GM19023 (cell line): Measurements from ENCODE around the gene CDK9.

Experiments
- ATAC-seq: cut with Tn5 transposase; IDR thresholded peaks from one replicate; pipeline ENCODE4 v1.9.1; 2021; ENCODE audit warnings: mild to moderate bottlenecking, moderate library complexity; ENCODE audit not compliant: unreplicated experiment

Gene CDK9

DNA sequence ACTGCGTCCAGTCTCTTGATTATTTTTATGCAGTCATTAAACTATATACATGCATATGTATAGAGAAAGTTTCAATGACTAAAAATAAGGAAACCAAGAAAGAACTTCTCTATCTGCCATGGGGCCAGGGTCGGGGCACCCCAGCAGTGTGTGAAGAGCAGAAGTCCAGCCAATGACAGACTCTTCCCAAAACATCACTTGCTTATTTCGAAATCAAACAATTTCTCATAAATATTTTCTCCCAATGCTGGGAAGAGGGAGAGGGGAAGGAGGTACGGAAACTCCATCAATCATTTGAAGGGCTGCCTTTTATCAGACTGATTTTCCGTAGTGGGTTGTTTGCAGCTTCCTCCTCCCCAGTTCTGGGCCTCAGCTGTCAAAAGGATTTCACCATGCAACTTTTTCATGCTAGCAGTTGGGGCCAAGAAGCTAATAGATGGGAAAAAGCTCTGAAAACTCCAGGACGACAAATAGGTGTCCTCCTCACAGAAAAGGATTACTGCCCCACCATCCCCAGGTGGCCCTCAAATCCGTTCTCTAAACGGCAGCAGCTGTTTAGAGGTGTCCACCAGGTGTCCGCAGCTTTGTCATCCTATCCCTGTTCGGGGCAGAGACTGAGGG, 16.2 kb downstream of the CDK9 start:
- no peak for ATAC-seq

DNA sequence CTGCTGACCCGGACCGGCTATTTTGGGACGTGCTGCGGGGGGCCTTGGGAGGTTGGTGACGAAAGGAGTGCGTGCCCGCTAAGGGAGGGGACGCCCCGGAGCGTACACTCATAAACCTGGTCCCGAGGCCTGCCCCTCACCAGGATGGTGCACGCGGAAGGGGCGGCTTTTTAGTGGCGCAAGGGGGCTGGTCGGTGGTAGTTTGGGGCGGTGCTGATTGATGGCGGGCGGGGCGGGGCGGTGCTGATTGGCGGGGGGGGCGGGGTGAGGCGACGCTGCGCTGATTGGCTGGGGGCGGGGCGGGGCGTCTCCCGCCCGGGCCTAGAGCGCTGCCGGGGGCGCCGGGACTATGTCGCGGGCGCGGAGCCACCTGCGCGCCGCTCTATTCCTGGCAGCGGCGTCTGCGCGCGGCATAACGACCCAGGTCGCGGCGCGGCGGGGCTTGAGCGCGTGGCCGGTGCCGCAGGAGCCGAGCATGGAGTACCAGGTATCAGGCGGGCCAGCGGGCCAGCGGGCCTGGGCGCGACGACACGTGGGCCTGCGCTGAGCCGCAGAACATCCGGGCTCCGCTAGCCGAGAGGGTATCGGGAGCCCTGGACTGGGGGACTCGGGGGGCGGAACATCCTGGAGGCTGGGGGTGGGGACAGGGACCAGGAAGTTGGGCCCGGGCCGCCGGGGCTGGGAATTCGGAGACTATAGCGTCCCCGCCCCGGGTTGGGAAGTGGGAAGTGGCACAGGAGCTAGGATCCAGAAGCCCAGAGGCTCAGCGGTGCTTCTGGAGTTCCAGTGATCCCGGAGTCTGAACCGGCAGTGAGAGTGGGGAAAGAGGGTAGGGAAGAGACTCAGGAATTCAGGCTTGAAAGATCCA, 17.0 kb downstream of the CDK9 start, which contains the start of gene FPGS:
FPGS (plus strand) TSS at position 307 of the 868 bp plus-strand sequence; CDS start at position 350, 43 bp downstream.
- peak; percentile 76 for ATAC-seq

- no peak for ATAC-seq
These were observed 17.9 kb downstream of the CDK9 start for GRCh38 chr9:127803507-127804352.

DNA sequence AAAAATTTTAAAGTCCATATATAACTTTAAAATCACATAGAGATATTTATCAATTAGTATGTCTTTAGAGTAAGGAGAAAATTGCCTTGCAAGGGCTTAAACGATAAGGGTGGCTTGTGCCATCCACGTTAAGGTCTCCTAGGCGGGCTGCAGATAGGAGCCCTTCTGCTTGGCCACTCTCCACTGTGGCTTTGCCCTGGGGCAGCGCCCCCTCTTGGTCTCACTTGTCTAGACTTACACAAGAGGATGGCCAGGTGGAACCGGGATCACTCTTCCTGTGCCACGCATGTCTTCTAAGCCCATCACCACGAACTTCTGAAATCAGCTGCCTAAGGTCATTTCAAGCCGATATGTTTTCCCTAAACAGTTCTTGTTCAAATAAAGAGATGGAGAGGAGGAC, 19.8 kb downstream of the CDK9 start:
- ATAC-seq = no peak

- no peak for ATAC-seq
These were observed 21.0 kb downstream of the CDK9 start for GRCh38 chr9:127806871-127807270.

- no peak for ATAC-seq
These were observed 22.6 kb downstream of the CDK9 start for GRCh38 chr9:127808347-127809001.

DNA sequence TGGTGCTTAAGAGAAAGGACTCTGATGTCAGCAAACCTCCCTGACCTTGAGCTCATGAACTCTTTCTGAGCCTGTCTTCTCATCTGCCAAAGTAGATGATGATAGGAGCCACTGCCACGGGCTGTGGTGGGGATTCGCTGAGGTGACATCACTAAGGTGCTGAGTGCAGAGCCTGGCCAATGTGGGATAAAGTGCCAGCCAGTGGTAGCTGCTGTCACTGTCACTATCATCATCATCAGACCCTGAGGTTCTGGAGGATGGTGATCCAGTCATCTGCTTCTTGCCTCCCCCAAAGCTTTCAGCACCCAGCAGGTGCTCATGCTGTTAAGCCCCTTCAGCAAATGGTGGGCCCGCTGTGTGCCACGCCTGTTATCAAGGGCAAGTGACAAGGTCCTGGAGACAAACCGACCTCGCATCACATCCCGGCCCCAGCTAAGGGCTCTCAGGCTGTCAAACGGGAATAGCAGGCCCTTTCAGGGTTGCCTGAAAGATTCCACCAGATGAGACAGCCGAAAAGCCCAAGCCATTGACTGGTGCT, 23.2 kb downstream of the CDK9 start:
- ATAC-seq = no peak

DNA sequence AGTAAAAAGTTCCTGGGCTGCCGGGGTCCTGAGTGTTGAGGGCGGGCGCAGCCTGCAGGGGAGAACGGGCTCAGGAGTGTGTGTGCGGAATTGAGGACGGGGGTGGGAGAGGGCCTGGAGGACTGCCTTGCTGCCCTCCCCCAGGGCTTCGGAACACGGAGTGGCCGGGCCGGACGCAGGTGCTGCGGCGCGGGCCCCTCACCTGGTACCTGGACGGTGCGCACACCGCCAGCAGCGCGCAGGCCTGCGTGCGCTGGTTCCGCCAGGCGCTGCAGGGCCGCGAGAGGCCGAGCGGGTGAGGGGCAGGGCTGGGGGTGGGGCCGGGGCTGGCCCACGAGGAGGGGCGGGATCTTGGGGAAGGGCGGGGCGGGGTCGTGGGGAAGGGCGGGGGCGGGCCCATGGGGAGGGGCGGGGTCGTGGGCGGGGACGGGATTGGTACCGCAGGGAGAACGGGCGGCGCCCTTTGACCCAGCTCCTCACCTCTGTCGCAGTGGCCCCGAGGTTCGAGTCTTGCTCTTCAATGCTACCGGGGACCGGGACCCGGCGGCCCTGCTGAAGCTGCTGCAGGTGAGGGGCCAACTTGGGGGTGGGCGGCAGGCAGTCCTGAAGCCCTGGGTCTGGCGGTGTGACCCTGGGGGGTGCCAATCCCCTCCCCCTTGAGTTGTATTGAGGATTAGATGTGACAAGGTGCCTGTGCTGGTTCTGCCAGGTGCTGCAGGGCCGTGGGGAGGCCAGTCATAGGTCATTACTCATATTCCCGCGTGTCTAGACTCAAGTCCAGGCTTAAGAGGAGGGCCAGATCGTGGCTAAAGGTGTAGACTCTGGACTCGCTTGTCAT, 23.9 kb downstream of the CDK9 start:
- no peak for ATAC-seq

DNA sequence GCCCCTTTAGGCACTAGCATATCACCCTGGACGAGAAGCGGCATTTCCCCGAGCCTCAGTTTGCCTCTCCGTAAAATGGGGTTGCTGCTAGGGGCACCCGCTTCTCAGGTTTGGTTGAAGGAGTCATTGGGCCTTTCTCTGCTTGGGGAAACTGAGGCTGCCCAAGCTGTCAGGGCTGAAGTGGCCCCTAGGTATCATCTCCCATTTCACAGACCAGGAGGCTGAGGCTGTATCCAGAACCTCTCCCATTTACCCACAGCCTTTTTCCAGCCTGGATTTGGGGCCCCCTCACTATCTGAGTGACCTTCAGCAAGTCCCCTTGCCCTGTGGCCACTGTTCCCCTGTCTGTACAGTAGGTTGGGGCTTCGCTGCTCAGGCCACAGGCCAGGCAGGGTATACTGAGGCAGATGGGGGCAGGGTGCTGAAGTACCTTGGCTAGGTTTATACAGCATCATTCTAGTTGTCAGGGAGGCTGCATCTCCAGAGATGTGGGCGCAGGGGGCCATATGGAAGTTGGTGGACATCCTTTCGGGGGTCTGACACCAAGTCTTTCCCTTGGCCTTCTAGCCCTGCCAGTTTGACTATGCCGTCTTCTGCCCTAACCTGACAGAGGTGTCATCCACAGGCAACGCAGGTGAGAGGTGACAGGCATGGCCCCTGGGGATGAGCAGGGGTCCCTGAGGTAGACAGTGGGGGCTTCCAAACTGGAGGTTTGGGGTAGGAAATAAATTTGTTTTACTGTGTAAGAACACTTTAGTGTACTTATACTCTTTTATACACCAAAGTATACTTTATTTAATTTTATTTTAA, 24.7 kb downstream of the CDK9 start:
- ATAC-seq = no peak

- no peak for ATAC-seq
These were observed 26.2 kb downstream of the CDK9 start for GRCh38 chr9:127812011-127812410.

- no peak for ATAC-seq
These were observed 27.3 kb downstream of the CDK9 start for GRCh38 chr9:127812936-127813675.

DNA sequence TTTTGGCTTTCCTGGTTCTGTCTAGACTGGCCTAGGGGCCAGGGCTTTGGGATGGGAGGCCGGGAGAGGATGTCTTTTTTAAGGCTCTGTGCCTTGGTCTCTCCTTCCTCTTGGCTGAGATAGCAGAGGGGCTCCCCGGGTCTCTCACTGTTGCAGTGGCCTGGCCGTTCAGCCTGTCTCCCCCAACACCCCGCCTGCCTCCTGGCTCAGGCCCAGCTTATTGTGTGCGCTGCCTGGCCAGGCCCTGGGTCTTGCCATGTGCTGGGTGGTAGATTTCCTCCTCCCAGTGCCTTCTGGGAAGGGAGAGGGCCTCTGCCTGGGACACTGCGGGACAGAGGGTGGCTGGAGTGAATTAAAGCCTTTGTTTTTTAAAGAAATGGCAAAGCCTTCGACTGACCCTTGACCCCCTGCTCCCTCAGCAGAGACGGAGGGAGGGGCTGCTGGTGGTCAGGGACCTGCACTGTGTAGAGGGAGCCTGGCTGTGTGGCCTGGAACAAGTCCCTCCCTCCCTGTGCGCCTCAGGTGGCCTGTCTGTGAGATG, 27.9 kb downstream of the CDK9 start:
- ATAC-seq = no peak

DNA sequence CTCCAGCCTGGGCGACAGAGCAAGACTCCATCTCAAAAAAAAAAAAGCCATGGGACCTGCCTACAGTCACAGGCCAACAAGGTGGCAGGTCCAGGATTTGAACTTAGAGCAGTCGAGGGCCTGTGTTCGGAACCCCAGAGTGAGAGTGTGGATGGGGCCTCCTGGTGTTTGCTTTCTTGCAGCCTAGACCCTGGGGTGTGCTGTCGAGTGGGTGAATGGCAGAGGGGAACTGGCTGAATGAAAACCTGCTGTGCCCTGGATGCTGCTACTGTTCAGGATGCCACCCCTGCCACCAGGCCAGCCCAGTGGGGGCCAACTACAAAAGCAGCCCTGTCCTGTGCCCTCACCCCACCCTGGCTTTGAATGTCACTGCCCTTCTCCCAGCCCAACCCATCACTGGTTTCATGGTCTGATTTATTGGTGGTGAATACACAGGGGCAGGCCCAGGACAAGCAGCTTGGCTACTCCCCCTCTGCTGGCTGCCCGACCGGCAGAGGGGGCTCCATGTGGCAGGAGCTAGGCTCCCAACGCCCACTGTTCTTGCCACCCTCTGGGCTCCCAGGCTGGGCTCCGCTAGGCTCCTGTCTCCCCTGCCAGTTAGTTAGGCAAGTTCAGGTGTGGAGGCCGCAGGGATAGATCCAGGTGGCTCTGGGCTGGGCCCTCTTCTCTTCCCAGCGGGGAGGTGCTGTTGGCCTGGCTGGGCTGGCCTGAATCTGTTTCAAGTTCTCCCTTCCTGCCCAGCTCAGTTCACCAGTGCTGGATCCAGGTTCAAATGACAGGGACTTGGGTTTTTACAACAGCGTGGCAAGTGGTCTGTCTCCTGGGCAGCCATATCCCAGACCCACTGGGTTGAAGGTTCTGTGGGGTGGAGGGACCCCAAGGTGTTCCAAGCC, 29.0 kb downstream of the CDK9 start:
- no peak for ATAC-seq

- ATAC-seq = no peak
These were observed 29.9 kb downstream of the CDK9 start for GRCh38 chr9:127815512-127816361.

- ATAC-seq = no peak
These were observed 30.5 kb downstream of the CDK9 start for GRCh38 chr9:127816362-127816725.

GRCh38 chr9:127816728-127817127, 30.9 kb downstream of the CDK9 start:
- ATAC-seq = no peak
